Tibial nerve (tissue), 4 donors: ENCODE measurements around the gene TXNIP.

ENCODE experiments used
- CTCF ChIP-seq, 5 experiments: fragments of 200-600 bp in 3 of 5; fragments of 450-650 bp in 2 of 5; sonication (generic) in 3 of 5; IDR thresholded peaks; one replicate each; pipeline ENCODE4 v1.5.1; 2016 to 2019; ENCODE audit warnings: antibody characterized with exemption in 5 of 5, mild to moderate bottlenecking in 3 of 5, moderate library complexity in 2 of 5
- EP300 ChIP-seq, 2 donors: sonication (generic); formaldehyde crosslinking; IDR thresholded peaks; one replicate each; pipeline ENCODE4 v1.6.1; 2017; ENCODE audit warnings: antibody characterized with exemption in 2 of 2, mild to moderate bottlenecking in 1 of 2
- POLR2A ChIP-seq, 2 donors: fragments of 450-650 bp; IDR thresholded peaks; one replicate each; pipeline ENCODE4 v1.6.1; 2017; ENCODE audit warnings: antibody characterized with exemption in 2 of 2, mild to moderate bottlenecking in 2 of 2, moderate library complexity in 2 of 2

GRCh38 chr1:145959957-145960467, 36.4 kb downstream of the TXNIP start:
- TF ChIP-seq CTCF (IDR thresholded peaks at IDR 0.05) (no peak), EP300 (IDR thresholded peaks at IDR 0.05) (no peak), POLR2A (IDR thresholded peaks at IDR 0.05) (no peak)
